Astrocyte of the spinal cord (primary cell): Measurements from ENCODE around the gene FBXL7.
A peak's percentile ranks its signal among the peaks of the same experiment; 100 is the strongest.

Experiments
- DNase-seq: peaks from one replicate; pipeline ENCODE4 v3.0.0; 2011; ENCODE audit warnings: low read depth, low spot score
- H3K4me3 ChIP-seq: 2 replicates; pipeline ENCODE4 v1.5.1; 2011; ENCODE audit warnings: low read depth, mild to moderate bottlenecking, low read length, moderate library complexity
- CTCF ChIP-seq: IDR thresholded peaks from 2 replicates; pipeline ENCODE4 v1.5.1; 2012; ENCODE audit warnings: low read depth, mild to moderate bottlenecking, low read length, inconsistent platforms
- in situ Hi-C: cut with HindIII; loops from 2 replicates; pipeline ENCODE4 v1.10.0; 2017; ENCODE audit warnings: low sequenced_read_pairs

Gene FBXL7

GRCh38 chr5:15520856-15521255 is 20.9 kb downstream of the FBXL7 start:
- no peak overlapping the region for H3K4me3 ChIP-seq
- no peak for DNase-seq
- TF ChIP-seq CTCF = no peak
- in situ Hi-C loops = no loop called here

- in situ Hi-C loops = no loop called here
- DNase-seq = no peak
- TF ChIP-seq CTCF = no peak
- H3K4me3 ChIP-seq = no peak overlapping the region
Observed at GRCh38 chr5:15521381-15522186, 21.6 kb downstream of the FBXL7 start.

GRCh38 chr5:15522187-15522520 is 22.2 kb downstream of the FBXL7 start:
- no peak for DNase-seq
- no peak for TF ChIP-seq CTCF
- in situ Hi-C loops = no loop called here
- H3K4me3 ChIP-seq = no peak overlapping the region

GRCh38 chr5:15524712-15525111 is 24.7 kb downstream of the FBXL7 start:
- TF ChIP-seq CTCF = no peak
- H3K4me3 ChIP-seq = no peak overlapping the region
- in situ Hi-C loops = no loop called here
- DNase-seq = no peak

- DNase-seq = peak; percentile 52
- TF ChIP-seq CTCF = no peak
- in situ Hi-C loops = no loop called here
- H3K4me3 ChIP-seq = no peak overlapping the region
Observed at GRCh38 chr5:15525703-15526275, 25.8 kb downstream of the FBXL7 start.

GRCh38 chr5:15526413-15526812 is 26.4 kb downstream of the FBXL7 start:
- no peak for TF ChIP-seq CTCF
- no peak for DNase-seq
- in situ Hi-C loops = no loop called here
- no peak overlapping the region for H3K4me3 ChIP-seq
